RWPE1 (cell line): Measurements from ENCODE around the gene APIP.

ENCODE experiments used
- CTCF ChIA-PET: fragments of 350-600 bp; sonication (Branson Sonifier 250); formaldehyde crosslinking; extraction: SDS; loops from one replicate; lab custom pipeline; 2021; lab: Yijun Ruan, JAX
- POLR2A ChIA-PET: fragments of 400-600 bp; formaldehyde crosslinking; extraction: SDS; loops from one replicate; lab custom pipeline; 2020; ENCODE audit warnings: antibody characterized with exemption; ENCODE audit not compliant: low non-redundant PET; lab: Yijun Ruan, JAX
- DNase-seq: peaks from one replicate; pipeline ENCODE4 v3.0.0; 2012; ENCODE audit warnings: low spot score
- H3K27ac ChIP-seq: fragments of 450-650 bp; 2 replicates; pipeline ENCODE4 v1.5.1; 2017
- CTCF ChIP-seq: fragments of 450-650 bp; conservative IDR thresholded peaks from 2 replicates; pipeline ENCODE4 v1.5.1; 2017; ENCODE audit warnings: low read depth, mild to moderate bottlenecking

Gene APIP

DNA sequence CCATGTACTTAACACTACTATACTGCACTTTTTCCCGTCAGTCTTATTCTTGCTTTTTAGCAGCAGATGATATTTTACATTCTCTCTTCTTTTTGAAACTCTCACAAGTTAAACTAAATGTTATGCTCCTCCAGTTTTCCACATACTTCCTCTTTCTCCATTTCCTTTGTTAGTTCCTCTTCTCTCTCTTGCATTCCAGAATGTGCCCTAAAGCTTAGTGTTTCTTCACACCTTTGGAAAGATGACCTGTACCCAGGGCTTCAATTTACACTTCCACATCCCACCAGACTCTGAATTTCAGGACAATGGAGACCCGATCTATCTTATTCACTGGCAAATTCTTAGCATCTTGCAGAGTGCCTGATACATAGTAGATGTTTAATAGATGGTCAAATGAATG lies 51.8 kb downstream of the APIP start:
- no peak overlapping the region for H3K27ac ChIP-seq
- DNase-seq = no peak
- no peak for TF ChIP-seq CTCF
- ChIA-PET CTCF (no interaction called here), POLR2A (no interaction called here)

DNA sequence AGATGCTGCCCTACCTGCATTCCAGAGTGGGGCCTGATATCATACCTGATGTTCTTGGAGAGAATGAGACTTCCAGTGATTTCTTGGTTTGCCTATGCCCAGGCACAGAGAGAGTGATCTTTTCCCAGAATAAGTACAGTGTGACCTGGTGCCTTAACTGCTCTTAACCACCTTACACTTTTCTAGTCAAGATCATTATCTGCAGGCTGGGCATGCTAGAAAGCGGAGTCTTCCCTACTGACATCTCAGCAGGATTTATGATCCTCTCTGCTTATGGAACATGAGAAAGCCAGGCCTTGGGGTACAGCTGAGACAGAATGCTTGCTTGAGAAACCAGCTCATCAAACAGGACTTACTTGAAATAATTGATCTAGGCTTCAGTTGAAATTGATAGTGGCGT lies 53.1 kb downstream of the APIP start:
- no peak for TF ChIP-seq CTCF
- DNase-seq = no peak
- ChIA-PET POLR2A (no interaction called here), CTCF (no interaction called here)
- no peak overlapping the region for H3K27ac ChIP-seq

GRCh38 chr11:34860518-34860917 lies 55.7 kb downstream of the APIP start:
- H3K27ac ChIP-seq = no peak overlapping the region
- CTCF ChIA-PET = interaction anchor here (0.6 kb wide), 1 partner anchor 282 kb away, joined by 3 read pairs; no protein-coding TSS in a partner anchor
- POLR2A ChIA-PET = no interaction called here
- DNase-seq = no peak
- no peak for TF ChIP-seq CTCF

- CTCF ChIA-PET = no interaction called here
- POLR2A ChIA-PET = no interaction called here
- H3K27ac ChIP-seq = no peak overlapping the region
- DNase-seq = no peak
- TF ChIP-seq CTCF = no peak
These were observed 56.1 kb downstream of the APIP start for GRCh38 chr11:34860034-34860433.

DNA sequence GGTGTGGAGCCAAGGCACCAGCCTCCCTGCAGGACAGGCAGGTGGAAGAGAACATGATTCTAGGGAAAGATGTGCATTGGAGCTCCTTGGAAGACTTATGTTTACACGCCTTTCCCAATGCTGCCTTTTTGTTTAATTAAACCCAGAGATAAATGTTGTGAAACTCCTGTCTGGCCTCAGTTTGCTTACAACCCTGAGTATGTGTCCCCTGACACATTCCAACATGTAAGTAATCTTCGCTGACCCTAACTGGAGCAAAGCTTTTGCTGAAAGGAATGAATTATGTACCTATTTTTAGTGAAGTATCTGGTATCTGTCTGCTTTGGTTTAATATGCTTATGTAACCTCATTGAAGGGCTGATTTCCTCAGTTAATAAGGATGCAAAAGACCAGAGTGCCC lies 56.7 kb downstream of the APIP start:
- ChIA-PET POLR2A (no interaction called here), CTCF (no interaction called here)
- no peak for TF ChIP-seq CTCF
- no peak overlapping the region for H3K27ac ChIP-seq
- no peak for DNase-seq

- CTCF ChIA-PET = no interaction called here
- no peak for TF ChIP-seq CTCF
- POLR2A ChIA-PET = no interaction called here
- no peak for DNase-seq
- no peak overlapping the region for H3K27ac ChIP-seq
These were observed 58.7 kb downstream of the APIP start for GRCh38 chr11:34857463-34857862.

DNA sequence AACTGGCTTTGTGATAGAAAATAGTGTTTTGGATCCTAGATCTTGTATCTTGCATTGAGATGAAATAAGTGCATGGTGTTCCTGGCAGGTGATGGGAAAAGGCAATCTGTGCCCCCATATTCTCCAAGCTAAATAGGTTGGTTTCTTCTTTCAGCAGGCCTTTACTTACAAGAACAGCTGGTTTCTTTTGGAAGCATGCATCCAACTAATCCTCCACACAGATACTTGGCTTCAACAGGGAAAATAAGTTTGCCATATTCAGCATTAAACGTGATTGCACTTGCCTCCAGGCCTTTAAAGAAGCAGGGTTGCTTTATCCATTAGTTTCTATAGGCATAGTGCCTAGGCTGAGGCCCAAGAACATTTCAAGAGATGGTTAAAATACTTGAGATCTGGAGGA lies 59.9 kb downstream of the APIP start:
- no peak overlapping the region for H3K27ac ChIP-seq
- ChIA-PET POLR2A (no interaction called here), CTCF (no interaction called here)
- no peak for TF ChIP-seq CTCF
- DNase-seq = no peak
